ENCODE measurements around the gene PPM1L. TPM values are rescaled to one million over a fixed set of nuclear protein-coding genes. Genes with fewer than 3 reads are reported as not detected.
"Not testable (repeated sequence)": the region's sequence is repeated elsewhere in the genome, so short reads cannot be mapped to it uniquely, and the experiment has no call there.

The PPM1L gene
- polyA plus RNA-seq, 1 donor (not counting 4 experiments of a cell fraction or from before 2014, with no cell fraction given): 0.58 TPM

DNA sequence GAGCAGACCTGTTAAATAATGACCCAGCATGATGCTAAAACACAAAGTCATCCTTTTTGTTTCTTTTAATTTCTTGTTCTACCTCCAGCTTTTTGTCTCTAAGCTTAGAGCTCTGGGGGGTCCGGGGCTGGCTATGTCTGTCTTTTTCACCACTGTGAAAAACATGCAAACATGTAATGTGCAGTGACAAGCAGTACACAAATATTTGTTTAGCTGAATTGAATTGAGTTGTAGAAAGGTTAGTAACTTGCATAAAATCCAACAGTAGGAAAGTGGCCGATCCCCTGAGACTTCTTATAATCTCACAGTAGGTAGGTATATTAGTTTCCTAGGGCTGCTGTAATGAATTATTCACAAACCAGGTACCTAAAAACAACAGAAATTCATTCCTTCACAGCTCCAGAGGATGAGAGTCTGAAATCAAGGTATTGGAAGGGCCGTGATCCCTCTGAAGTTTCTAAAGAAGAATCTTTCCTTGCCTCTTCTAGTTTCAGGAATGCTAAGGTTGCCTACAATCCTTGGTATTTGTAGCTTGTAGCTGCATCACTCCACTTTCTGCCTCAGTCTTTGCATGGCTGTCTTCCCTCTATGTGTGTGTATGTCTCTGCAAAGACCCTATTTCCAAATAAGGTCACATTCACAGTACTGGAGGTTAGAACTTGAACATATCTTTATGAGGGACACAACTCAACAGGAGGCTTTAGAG lies 46.4 kb upstream of the PPM1L start:
- Histone ChIP-seq H4K20me1 (ENCODE audit: control insufficient read depth, extremely low read depth, insufficient read depth, low read length) (no peaks in the 10 kb centered on the region), H3K9me1 (ENCODE audit: control insufficient read depth, extremely low read depth, insufficient read depth, low read length) (no peaks in the 10 kb centered on the region), H3K79me2 (ENCODE audit: control insufficient read depth, insufficient read depth, low read length) (no peaks in the 10 kb centered on the region), H3K36me3 (ENCODE audit: control insufficient read depth in 2 of 2, extremely low read depth in 1 of 2, insufficient read depth in 2 of 2, low read length in 2 of 2) (no peaks in the 10 kb centered on the region), H2AFZ (ENCODE audit: control insufficient read depth, low read length) (no peak overlapping the region), H3K9ac (ENCODE audit: control insufficient read depth, extremely low read depth, insufficient read depth, low read length) (no peak overlapping the region), H3K4me2 (ENCODE audit: control insufficient read depth, extremely low read depth, insufficient read depth, low read depth, low read length) (no peak overlapping the region), H3K4me1 (ENCODE audit: control insufficient read depth, extremely low read depth, insufficient read depth, low read length) (no peaks in the 10 kb centered on the region), H3K27ac (ENCODE audit: control insufficient read depth, insufficient read depth, low read length) (no peak overlapping the region), H3K4me3 (ENCODE audit: control insufficient read depth in 2 of 3, extremely low read depth in 1 of 3, insufficient read depth in 2 of 3, low read depth in 1 of 3, low read length in 3 of 3) (no peak overlapping the region), H3K27me3 (ENCODE audit: control insufficient read depth, extremely low read depth, insufficient read depth, low read length) (no peaks in the 10 kb centered on the region), H3K9me3 (ENCODE audit: control insufficient read depth, low read depth, low read length) (no peaks in the 10 kb centered on the region)
- TF ChIP-seq EZH2 (IDR thresholded peaks at IDR 0.05; ENCODE audit: low read length) (no peak), CTCF (optimal IDR thresholded peaks at IDR 0.05 in 1 of 3, IDR thresholded peaks at IDR 0.05 in 1 of 3, conservative IDR thresholded peaks at IDR 0.05 in 1 of 3; ENCODE audit: extremely low read depth in 1 of 3, insufficient read depth in 2 of 3, low read length in 3 of 3) (no peak)
- dilution Hi-C loops (cut with MboI; ENCODE audit: extremely low pct_ligation_motif_present, low sequenced_read_pairs): loop anchor here (25.0 kb wide), 1 partner anchor 228 kb away; no protein-coding TSS in a partner anchor
- DNase-seq (ENCODE audit: low read depth, low spot score) (no peak), FAIRE-seq (no peak)

- not testable (repeated sequence) for H3K27ac ChIP-seq (ENCODE audit: control insufficient read depth, insufficient read depth, low read length); FAIRE-seq; H3K27me3 ChIP-seq (ENCODE audit: control insufficient read depth, extremely low read depth, insufficient read depth, low read length); H2AFZ ChIP-seq (ENCODE audit: control insufficient read depth, low read length); H3K4me2 ChIP-seq (ENCODE audit: control insufficient read depth, extremely low read depth, insufficient read depth, low read depth, low read length); H3K9ac ChIP-seq (ENCODE audit: control insufficient read depth, extremely low read depth, insufficient read depth, low read length); H3K79me2 ChIP-seq (ENCODE audit: control insufficient read depth, insufficient read depth, low read length); H4K20me1 ChIP-seq (ENCODE audit: control insufficient read depth, extremely low read depth, insufficient read depth, low read length); H3K4me3 ChIP-seq (ENCODE audit: control insufficient read depth in 2 of 3, extremely low read depth in 1 of 3, insufficient read depth in 2 of 3, low read depth in 1 of 3, low read length in 3 of 3); H3K4me1 ChIP-seq (ENCODE audit: control insufficient read depth, extremely low read depth, insufficient read depth, low read length); DNase-seq (ENCODE audit: low read depth, low spot score); H3K36me3 ChIP-seq (ENCODE audit: control insufficient read depth in 2 of 2, extremely low read depth in 1 of 2, insufficient read depth in 2 of 2, low read length in 2 of 2); H3K9me1 ChIP-seq (ENCODE audit: control insufficient read depth, extremely low read depth, insufficient read depth, low read length); H3K9me3 ChIP-seq (ENCODE audit: control insufficient read depth, low read depth, low read length)
- dilution Hi-C loops (cut with MboI; ENCODE audit: extremely low pct_ligation_motif_present, low sequenced_read_pairs): loop anchor here (25.0 kb wide), 1 partner anchor 224 kb away; no protein-coding TSS in a partner anchor
Observed at GRCh38 chr3:160713144-160713543, 42.9 kb upstream of the PPM1L start.

Data from keratinocyte (primary cell).